NCI-H146 (cell line): ENCODE measurements around the gene GPRIN3.

Experiments used
- DNase-seq: peaks from one replicate; lab custom pipeline; 2025; lab: John Stamatoyannopoulos, UW

Gene GPRIN3

DNA sequence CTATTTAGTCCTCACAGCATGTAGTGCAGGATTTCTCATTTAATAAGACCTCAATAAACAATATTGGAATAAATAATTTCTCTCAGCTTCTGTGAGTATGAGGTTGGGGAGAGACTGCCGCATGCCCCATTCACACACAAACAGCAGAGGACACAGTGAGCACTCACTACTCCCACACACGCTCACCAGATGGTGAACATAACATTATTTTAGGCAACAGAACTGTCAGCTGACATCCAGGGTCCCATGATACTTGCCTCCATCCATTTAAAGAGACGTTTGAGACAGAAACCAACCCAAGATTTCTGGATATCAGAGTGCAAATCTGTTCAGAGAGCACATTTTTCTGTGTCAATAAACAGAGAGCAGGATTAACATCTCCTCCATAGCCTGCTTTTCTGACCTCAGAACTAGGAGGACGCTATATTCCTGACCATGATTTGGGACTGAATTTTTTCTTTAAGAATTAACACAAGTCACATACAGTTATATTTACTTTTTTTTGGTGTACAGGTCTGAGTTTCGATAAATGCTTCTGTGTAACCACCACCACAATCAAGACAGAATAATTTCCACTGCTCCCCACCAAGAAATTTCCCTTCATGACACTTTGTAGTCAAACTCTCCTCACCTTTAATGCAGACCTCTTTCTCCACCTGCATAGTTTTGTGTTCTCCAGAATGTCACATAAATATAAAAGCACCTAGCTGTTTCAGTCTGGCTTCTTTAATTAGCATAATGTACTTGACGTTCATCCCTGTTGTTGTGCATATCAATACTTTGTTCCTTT lies 16.7 kb downstream of the GPRIN3 start:
- no peak for DNase-seq

DNA sequence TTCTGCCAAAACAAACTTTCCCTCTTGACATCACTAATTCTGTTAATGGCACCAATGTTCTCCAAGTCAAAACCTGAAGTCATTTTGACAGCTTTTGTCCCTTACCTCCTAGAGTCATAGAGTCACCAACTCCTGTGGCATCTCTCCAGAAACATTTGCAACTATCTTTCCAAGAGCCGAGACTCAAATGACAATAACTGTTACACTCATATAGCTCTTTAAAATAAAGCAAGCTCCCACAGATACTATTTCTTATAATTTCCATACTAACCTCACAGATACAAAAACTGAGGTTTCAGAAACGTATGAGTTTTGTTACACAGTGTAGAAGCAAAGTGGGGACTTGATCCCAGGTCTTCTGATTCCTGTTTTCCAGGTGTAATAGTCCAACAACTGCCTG lies 18.3 kb downstream of the GPRIN3 start:
- no peak for DNase-seq

DNA sequence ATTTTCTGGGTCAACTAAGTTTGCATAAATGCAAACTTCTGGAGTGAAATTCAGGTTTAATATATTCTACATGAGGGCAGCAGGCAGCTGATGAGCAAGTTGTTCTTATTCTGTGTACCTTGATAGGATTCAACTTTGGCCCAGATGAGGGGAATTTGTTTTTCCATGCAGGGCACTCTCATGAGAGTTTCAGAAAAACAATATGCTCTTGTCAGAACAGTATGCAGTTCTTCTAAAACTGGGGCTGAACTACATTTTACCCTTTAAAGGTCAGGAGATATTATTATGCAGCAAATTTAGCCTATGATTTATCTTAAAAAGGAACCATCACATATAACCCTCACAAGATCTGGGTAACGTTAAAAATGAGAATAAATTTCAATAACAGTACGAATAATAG lies 19.2 kb downstream of the GPRIN3 start:
- DNase-seq = no peak

DNA sequence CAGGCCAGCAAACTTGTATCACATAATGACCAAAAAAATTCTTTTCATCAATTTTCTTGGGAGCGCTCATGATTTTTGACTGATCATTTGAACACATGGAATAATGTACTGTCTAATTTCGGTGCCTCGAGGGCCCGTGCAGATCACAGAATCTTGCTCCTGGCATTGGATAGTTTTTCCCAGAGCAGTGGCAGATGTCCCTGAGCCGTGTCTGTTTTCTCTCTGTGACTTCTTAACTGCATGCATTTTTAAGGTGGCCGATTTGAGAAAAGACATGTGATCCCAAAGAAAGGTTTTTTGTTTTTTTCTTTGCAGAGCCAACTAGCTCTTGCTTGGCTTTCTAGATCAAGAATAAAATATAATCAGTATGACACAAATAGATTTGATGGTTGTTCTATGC lies 19.7 kb downstream of the GPRIN3 start:
- no peak for DNase-seq

DNA sequence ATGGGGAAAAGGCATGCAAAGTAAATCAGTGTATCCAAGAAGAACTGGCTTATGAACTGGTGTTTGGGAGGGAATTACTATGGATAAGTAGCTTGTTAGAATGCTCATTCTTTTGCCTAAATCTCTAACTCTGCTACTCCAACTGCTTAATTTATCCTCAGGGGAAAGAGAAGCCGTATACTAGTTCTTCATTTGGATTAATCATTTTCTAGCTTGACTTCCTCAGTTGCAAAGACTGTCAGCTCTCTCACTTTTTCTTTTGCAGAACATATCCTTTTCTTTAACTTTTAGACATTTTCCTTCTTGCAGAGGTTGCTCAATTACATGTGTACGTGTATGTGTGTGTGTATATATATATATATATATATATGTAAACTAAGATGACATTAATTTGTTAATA lies 21.9 kb downstream of the GPRIN3 start:
- DNase-seq = no peak

DNA sequence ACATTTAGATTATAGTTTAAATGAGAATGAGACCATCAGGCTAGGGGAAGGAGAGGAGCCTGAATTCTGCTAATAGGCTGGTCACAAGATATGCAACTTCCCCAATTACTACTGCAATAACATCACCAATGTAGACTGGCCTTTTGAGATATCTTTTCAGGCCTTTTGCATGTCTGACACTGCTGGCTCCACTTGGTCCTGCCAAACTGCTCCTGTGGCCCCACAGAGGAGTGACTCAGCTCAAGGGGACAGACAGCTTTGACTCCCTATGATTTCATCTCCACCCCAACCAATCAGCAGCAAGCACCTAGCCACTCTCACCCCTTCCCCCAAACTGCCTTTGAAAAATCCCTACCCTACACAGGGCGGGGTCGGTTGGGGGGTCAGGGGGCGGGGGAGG lies 22.8 kb downstream of the GPRIN3 start:
- no peak for DNase-seq

DNA sequence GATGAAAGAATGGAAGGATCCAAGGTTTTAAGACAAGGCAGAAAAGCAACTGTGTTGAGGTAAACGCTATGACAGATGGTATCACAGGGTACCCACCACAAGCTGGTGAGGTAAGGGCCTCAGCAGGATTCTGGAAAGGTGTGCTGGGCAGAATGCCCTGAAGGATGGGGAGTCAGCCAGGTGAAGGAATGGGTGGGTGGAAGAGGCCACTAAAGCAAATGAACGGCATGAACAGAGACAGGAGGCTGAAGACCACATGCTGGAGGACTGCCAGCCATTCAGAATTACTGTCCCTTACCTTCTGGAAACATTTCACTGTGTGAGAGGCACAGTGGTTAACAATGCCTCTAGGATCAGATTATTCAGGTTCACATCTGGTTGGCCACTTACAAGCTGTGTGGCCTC lies 23.6 kb downstream of the GPRIN3 start:
- DNase-seq = no peak

DNA sequence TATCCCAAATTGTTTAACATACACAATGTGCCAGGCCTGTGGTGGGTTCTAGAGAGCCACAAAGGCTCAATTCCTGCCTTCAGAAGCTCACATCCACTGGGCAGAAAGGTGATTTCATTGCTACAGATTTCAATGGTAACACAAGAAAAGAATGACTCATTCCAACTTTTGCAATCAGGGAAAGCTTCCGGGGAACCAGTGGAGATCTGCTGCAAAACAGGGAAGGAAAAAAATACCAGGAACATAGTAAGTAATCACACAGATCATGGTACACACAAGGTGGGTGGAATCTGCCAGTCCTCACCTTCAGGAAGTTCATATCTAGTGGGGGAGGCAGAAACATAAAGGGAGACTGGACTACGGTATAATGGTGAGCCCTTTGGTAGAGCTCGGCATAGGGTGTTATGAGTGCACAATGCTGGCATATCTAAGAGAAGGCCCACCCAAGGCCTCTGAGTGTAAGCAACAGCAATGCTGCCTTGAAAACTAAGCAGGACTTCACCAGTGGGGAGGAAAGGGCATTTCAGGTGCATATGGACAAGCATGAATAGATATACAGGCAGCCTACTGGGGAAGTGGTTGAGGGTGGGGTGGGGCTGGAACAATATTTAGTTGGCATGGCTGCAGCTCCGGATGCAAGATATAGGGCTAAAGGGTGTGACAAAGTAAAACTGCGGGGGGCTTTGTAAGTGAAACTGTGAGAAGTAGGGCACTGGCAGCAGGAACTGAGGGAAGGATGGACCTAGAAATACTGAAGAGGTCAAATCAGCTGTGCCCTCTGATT lies 24.2 kb downstream of the GPRIN3 start:
- DNase-seq = no peak

DNA sequence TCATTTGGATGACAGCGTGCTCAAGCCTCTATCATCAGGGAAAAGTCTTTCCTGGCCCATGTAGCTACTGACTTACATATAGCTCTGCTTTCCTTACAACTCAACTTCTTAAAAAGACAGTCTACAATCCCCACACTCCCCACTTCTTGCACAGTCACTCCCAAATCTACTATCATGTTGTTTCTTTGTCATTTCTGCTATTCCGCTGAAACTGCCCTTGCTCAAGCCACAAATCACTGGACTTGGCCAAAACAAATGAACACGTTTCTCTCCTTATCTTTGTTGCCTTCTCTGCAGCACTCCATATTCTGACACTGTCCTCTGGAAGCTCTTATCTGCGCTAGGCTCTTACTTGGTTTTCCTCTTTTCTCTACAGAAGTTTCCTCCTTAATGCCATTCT lies 28.2 kb downstream of the GPRIN3 start:
- no peak for DNase-seq

DNA sequence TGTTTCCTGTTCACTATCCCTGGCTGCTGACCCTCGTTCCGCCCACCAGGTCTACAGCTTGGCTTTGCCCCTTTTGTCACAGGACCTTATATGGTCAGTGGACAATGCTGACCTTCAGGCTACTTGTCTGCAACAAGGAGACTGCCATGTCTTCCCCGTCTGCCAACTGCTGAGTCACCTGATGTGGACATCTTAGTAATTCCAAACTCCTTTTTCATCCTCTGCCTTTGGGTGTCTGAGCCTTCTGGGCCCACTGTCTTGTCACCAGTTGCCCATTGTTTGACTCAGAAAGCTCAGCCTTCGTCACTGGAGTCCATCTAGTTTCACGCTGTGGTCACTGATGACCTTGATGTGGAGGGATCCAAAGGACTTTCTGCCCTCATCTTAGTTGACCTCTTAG lies 30.2 kb downstream of the GPRIN3 start:
- DNase-seq = no peak

DNA sequence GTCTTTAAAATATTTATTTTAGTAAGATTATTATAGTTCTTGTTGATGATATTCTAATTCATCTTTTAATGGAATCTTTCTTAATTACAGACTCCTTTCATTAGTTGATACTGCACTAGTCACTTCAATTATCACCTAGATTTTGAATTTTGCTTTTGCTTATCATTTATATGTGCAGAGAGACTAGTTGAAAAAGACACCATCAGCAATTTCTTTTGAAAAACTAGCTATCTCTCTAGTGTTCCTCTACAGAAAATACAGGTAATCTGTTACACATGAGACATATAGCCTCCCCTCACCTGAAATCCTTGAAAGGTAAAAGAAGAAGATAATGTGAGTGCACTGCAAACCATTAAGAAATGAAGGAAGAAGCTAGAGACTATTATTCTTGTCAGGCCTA lies 31.3 kb downstream of the GPRIN3 start:
- DNase-seq = no peak

DNA sequence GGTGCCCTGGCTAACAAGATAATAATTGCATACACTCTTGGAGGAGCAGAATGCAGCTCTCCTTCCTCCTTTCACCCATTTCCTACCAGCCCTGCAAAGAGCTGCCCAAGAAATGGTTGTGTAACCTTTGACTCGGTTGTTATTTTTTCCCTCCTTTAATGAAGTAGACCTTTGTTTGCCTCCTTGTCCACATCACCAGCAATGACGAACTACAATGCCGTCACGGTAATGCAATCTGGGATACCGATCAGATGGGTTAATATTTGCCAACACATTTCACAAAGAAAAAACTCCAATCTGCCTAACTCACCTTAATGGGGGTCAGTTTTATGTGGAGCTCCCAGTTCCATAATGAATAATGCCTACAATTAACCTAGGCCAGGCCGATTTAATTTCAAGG lies 32.0 kb downstream of the GPRIN3 start:
- peak; percentile 26 for DNase-seq

DNA sequence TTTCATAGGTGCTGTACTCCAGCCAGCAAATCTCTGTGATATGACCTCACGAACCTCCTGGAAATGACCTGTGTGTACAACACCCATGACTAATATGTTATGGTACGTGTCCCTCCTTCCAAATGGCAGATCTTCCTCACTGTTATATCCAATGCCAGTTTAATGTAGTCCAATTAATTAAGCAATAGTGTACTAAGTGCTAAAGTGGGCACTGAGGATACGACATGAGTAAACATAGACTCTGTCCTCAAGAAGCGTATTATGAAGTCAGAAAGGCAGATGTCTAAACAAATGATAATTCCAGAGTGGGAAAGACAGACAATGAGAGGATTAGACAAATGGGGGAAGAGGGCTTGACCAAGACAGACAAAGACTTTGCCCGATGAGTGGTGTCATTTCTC lies 33.9 kb downstream of the GPRIN3 start:
- no peak for DNase-seq

DNA sequence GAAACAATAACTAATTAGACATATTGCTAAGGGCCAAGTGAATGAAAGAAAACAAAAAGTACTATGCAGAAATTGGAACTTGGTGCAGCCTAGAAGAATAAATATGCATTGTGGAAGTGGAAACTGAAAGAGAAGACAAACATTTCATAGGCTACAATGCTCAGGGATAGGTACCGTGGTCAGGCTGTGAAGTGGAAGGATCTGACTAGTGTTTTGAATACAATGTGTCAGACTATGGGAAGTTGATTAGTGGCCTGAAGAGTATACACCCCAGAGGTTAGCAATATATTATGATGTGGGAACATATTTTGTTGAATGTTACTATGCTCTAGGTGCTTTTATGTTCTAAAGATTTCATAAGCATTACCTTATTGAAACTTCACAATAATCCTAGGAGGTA lies 36.8 kb downstream of the GPRIN3 start:
- DNase-seq = no peak

DNA sequence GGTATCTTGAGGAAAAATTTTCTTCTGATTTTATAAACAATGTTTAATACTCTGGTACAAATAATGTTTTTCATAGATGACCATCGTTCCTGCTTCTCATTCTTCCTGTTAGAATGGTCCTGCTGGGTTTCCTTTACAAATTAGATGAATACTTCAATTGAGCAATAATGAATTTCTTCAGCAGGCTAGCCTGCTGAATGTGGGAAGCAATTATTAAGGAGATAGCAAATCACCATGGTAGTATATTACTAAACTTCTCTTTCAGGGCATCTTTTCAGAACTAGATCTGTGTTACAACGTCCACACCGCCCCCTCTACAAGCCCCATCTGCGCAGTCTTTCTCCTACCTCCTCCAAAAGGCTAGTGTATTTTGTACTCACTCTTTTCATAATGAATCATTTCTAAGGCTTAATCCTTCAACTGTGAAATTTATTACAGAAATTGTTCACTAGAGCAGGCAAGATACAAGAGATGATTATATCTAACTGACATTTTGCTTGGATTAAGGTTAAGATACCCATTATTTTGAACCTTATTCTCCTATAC lies 38.4 kb downstream of the GPRIN3 start:
- DNase-seq = no peak

DNA sequence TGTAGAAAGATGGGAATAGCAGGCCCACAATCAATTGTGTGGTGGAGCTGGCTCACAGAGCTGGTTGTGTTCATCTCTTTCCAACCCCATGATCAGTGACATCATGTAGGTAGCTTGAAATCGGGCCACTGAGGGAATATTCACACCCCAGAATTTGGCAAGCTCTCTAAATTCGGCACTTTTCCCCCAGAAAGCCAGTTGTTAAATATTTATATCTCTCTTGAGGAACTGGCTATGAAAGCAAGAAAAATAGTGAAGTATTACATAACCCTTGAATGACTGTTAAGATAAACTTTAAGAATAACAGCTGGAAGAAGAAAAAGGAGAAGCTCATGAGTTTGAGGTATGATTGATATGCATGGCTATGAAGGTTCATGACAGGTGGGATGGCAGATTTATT lies 38.9 kb downstream of the GPRIN3 start:
- no peak for DNase-seq

DNA sequence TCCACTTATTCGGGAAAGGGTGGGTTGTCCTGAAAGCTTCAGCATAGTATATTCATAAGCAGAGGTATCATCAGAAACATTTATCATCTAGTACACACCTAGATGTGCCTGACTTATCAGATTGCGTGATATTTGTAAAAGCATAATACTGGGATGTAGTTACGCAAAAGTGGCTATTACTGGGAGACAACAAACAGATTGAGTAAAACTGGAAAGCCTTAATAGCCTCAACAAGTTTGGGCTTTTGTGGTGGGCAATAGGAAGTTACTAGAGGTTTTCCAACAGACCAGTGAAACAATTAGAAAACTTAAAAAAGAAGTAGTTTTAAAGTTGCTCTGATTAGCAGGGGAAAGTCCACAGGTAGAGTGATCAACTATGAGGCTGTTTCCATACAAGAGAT lies 39.8 kb downstream of the GPRIN3 start:
- no peak for DNase-seq

DNA sequence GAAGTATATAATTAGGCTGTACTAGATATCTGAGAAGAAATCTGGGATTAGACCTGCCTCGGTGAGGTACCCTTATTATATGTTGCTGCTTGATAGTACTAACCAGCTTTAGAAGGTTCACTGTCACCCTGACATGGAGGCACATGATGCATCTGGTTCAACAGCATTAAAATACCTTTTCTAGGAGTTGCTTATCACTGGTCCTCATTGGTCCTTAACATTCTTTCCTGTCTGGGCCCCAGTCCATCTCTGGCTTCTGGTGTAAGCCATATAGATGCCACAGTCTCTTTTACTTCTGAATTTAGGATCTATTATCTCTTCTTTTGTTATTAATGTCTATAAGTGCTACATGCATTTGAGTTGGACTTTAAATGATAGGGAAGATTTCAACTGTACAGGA lies 40.2 kb downstream of the GPRIN3 start:
- DNase-seq = no peak

DNA sequence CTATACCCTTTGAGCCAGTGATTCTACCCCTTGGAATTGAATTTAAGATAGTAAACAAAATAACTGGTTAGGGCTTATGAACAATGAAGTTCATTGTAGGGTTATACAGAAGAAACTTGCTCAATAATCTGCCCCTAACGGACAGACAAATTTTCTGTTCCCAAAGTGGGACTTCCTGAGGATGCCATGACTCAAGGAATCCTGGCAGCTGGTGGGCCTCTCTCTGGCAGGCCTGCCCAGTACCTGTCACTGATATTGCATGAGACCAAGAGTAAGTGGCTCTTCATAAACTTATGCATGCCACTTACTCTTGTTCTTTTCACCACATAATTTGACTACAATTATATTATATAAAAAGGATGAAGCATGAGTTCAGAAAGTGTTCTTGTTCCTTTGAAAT lies 41.5 kb downstream of the GPRIN3 start:
- DNase-seq = no peak

DNA sequence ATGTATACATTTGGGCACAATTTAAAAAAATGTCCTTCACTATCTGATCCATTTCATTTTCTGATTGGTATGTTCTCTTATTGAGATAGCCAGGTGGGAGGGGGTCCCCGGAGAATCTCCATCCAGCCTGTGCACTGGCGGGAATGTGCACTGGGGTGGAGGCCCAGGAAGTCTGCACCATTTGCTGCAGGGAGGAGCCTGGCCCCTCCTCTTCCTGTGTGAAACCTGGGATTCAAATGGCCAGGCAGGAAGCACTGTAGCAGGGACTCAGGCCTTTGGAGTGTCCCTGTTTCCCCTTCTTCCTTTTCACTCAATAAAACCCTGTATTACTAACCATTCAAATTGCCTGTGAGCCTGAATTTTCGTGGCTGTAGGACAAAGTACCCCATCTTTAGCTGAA lies 44.3 kb downstream of the GPRIN3 start:
- no peak for DNase-seq

DNA sequence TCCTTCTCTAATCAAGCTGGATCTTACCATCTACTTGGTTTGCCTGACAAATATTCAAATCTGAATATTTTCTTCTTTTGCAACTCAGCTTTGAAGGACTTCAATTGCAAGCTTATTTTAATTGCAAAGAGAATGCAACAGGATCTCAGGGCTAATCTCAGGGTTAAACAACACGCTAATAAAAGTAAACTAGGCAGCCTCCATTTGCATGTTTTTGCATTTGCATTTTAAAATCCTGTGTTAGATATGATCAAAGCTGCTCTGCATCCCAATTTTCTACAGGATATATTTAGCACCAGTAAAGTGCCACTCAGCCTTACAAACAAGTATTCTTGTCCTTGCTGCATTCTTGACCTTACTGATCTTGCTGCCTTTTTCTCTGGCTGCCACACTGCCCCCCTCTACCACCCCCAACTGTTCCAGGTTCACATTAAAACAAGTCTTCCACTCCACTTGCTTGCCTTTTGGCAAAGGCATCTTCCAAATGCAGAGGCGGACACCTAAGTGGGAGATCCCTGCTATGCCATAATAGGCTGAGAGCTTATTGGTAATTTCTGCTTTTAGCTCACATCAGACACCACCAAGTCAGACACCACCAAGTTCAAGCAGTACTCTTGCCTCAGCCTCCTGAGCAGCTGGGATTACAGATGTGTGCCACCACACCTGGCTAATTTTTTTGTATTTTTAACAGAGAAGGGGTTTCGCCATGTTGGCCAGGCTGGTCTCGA lies 48.1 kb downstream of the GPRIN3 start:
- DNase-seq = no peak

DNA sequence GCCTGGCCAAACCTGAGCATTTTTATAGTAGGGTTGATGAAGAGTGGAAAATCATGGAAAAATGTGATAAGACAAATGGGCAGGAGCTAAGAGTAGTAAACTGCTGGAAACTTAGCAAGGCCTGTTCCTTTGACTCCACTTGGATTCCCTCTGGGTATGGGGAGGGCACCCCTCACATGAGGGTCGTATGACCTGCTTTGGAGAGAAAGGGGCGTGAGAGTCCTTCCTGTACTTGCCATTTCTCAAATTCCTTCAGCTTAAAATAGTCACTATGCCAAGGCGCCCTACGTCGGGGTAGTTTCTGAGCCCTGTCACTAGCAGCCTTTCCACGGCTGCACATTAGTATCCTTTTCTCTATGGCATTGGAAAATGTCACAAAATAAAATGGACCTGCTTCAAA lies 49.1 kb downstream of the GPRIN3 start:
- no peak for DNase-seq

DNA sequence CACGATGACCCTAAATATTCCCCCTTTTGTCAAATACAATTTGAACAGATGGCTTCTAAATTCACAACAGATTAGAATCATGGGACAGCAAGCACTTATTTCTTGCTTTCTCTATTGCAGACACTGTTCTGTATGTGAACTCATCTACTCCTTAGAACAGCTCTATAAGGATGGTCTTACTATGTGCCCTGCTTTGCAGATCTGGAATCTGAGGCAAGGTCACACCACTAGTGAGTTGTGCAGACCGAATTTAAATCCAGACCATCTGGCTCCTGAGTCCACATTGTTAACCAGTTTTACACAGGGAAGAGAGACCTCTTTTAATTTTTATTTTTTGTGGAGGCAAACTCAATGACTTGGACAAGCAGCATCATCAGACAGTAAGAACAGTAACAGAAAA lies 50.2 kb downstream of the GPRIN3 start:
- DNase-seq = no peak
